GM21576 (cell line): ENCODE measurements around the gene PTPMT1.
"Not testable (repeated sequence)": the region's sequence is repeated elsewhere in the genome, so short reads cannot be mapped to it uniquely, and the experiment has no call there.

ENCODE experiments used
- ATAC-seq: cut with Tn5 transposase; IDR thresholded peaks from one replicate; pipeline ENCODE4 v1.9.1; 2021; ENCODE audit warnings: mild to moderate bottlenecking, moderate library complexity; ENCODE audit not compliant: unreplicated experiment

PTPMT1 gene

DNA sequence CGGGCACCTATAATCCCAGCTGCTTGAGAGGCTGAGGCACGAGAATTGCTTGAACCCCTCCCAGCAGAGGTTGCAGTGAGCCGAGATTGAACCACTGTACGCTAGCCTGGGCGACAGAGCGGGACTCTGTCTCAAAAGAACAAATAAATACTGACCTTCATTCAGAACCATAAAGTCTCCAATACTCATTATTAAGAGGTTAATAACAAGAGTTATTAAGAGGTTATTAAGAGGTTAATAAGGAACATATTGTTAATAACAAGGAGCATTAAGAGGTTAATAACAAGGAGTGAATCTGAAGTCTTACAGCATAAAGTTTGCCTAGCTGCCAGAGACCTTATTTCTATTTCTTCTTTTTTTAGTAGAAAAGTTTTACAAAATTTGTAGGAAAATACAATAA, 20.1 kb upstream of the PTPMT1 start:
- no peak for ATAC-seq

DNA sequence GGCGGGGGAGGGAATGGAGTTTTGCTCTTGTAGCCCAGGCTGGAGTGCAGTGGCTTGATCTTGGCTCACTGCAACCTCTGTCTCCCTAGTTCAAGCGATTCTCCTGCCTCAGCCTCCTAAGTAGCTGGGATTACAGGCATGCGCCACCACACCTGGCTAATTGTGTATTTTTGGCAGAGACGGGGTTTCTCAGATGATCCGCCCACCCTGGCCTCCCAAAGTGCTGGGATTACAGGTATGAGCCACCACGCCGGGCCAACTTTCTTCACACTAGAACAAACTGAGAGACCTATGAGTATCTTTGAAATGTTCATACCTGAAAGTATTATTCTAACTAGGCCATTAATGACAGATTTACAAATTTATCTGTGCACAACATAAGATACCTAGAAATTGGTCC, 19.1 kb upstream of the PTPMT1 start:
- ATAC-seq = not testable (repeated sequence)

DNA sequence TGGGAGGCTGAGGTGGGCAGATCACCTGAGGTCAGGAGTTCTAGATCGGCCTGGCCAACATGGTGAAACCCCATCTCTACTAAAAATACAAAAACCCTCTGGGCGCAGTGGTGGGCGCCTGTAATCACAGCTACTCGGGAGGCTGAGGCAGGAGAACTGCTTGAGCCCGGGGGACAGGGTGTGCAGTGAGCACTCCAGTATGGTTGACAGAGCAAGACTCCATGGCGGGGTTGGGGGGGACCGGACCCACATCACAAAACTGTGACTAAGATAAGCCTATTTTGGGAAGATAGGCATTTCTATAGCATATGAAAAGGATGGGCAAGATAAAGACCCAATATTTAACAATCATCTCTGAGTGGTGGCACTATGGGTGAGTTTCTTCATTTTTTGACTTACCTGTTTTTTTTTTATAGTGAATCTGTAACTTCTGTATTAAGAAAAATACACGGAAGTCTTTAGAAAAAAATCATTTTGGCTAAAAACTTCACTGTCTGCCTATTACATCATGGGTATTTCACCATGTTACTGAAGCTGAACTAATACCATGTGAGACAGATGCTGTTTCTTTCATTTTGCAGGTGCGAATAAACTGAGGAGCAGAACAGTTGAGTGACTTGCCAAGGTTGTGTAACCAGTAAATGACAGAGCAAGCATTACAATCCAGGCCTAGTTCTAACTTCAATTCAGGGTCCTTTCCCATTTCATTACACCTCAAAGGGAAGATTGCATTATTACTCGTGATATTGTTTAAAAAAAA, 14.9 kb upstream of the PTPMT1 start:
- no peak for ATAC-seq

DNA sequence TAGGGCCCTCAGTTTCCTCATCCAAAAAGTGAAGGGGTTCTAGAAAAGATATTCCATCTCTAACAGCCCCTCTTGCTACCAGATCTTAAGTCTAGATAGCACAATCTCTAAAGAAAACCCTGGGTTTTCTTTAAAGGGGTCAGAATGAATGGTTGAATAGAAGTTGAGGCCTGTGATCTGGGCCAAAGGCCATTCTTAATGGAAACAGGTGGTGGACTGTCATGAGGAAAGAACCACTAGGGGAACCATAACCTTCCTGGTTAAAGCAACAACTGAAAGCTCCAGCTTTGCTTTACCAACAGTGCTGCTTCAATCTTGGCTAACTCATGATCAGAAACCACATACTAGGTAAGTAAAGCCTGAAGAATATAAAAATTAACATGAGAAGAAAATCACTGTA, 14.3 kb upstream of the PTPMT1 start:
- ATAC-seq = no peak

DNA sequence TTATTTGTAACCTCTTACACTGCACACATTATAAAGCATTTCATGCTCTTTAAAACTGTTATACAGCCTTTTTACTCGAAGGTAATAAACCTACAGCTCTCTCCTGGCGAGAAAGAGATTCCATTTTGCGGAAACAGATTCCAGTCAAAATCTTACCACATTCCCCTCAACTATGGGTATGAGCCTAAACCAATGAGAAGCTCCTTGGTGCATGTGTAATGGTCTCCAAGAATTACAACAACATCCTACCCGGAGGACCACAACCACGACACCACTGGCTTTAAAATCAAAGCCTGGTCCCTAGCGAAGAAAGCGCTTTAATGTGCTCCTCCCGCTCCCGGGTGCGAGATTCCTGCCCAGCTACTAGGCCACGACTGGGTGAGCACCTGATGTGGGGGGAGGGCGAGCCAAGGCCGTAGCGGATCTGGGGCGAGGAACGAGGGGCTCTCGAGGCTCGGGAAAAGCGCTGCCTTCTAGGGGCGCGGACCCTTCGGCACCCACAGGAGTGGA, 13.3 kb upstream of the PTPMT1 start:
- peak; percentile 11 for ATAC-seq

DNA sequence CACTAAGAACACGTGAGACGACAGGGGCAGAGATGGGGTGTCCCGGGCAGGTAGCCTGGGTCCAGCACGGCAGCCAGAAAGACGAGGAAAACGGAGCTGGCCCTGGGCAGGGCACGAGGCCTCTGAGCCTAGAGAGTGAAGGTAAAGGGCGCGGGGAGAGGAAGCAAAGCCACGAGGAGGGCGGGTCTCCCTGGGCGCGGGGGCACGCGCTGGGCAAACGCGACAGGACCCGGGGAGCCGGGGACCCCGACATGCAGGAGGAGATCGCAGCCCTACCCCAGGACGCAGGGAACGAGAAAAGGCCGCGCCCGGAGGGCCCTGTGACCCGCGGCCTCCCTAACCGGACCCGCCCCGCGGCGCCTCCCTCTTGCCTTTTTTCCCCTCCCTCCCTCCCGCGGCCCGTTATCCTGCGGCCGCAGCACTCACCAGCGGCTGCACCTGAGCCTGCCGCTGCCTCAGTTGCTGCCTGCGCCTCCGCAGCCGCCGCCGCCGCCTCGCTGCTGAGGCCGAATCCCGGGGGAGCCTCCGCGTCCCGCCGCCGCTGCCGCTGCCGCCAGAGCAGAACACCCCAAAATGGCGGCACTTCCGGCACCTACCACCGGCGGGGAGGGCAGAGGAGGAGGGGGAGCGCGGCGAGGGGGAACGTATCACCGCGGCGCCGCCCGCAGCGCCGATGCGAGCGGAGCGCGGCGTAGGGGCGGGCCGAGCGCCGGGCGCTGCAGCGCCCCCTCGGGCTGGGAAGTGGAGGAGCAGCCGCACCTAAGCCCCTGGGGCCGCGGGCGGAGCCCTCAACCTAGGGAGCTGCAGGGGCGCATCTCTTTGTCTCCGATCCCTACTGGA, 12.6 kb upstream of the PTPMT1 start, which contains the start of gene CELF1:
TSS of gene CELF1 (minus strand) at position 567 of the 840 bp plus-strand sequence. CDS start 53,609 bp downstream, outside the sequence.
- peak; percentile 89 for ATAC-seq

DNA sequence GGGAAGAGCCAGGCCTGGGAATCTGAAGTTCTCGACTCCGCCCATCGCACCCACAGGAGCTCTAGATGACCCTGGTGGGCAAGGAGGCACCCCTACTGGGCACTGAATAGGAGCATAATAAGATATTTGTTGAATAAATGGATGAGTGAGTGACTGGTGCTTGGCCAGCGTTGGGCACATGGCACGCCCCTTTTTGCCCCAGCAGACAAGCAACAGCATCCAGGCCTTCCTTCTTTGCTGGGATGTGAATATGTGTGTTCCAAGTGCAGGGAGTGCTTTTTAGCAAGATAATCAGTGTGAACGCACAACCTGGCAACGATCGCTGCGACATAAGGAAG, 12.0 kb upstream of the PTPMT1 start:
- ATAC-seq = peak; percentile 16

DNA sequence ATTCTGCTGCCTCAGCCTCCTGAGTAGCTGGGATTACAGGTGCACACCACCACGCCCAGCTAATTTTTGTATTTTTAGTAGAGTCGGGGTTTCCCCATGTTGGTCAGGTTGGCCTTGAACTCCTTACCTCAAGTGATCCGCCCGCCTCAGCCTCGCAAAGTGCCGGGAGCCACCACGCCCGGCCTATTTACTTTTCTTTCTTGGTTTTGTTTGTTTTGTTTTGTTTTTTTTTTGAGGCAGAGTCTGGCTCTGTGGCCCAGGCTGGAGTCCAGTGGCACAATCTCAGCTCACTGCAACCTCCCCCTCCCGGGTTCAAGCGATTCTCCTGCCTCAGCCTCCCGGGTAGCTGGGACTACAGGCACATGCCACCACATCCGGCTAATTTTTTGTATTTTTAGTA, 8.4 kb upstream of the PTPMT1 start:
- ATAC-seq = not testable (repeated sequence)

DNA sequence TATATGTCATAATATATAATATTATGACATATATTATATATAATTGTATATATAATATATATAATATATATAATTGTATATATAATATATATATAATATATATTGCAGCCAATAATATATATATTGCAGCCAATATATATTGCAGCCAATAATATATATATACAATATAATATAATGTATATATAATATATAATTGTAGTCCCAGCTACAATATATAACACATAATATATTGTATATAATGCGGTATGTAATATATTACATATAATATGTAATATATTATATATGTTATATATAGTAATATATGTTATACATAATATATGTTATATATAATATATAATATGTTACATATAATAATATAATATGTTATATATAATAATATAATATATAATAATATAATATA, 6.7 kb upstream of the PTPMT1 start:
- no peak for ATAC-seq

DNA sequence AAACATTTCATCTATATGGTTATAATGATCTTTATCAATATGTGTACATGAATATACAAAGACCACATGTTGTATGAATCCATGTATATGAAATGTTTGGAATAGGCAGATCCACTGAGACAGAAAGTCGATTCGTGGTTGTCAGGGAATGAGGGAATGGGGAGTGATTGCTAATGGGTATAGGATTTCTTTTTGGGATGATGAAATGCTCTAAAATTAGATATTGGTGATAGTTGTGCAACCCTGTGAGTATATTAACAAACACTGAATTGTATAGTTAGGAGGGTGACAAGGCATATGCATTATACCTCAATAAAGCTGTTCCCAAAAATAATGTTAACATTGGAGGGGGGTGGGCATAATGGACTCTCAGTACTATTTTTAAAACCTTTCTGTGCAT, 5.0 kb upstream of the PTPMT1 start:
- ATAC-seq = no peak

DNA sequence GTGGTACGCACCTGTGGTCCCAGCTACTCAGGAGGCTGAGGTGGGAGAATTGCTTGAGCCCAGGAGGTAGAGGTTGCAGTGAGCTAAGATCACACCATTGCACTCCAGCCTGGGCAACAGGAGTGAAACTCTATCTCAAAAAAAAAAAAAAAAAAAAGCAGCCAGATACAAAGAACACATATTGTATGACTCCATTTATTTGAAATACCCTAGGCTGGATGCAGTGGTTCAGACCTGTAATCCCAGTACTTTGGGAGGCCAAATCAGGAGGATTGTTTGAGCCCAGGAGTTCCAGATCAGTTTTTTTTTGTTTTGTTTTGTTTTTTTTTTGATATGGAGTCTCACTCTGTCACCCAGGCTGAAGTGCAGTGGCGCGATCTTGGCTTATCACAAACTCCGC, 3.0 kb upstream of the PTPMT1 start:
- ATAC-seq = not testable (repeated sequence)

DNA sequence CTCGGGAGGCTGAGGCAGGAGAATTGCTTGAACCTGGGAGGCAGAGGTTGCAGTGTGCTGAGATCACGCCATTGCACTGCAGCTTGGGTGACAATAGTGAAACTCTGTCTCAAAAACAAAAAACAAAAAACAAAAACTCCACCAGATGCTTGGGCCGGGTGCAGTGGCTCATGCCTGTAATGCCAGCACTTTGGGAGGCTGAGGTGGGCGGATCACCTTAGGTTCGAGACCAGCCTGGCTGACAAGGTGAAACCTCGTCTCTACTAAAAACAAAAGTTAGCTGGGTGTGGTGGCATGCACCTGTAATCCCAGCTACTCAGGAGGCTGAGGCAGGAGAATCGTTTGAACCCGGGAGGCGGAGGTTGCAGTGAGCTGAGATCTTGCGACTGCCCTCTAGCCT, 1.0 kb upstream of the PTPMT1 start:
- not testable (repeated sequence) for ATAC-seq

DNA sequence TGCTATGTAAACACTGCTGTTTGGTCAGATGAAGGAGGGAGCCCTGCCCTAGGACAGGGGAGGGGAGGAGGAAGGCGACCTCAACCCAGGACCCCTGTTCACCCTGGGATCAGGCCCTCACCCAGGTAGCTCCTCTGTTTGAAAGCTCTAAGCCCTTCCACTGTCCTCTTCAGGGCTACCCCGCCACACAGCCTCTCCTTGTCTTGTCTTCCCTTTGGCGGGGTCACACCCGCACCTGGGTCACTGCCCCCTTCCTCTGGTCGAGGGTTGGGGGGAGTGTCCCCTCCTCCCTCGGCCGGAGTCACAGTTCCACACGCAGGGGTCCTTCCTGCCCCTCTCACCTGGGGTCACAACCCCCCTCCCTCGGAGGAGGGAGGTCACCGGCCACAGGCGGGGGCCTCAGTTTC, 463 bp upstream of the PTPMT1 start:
- peak; percentile 22 for ATAC-seq

DNA sequence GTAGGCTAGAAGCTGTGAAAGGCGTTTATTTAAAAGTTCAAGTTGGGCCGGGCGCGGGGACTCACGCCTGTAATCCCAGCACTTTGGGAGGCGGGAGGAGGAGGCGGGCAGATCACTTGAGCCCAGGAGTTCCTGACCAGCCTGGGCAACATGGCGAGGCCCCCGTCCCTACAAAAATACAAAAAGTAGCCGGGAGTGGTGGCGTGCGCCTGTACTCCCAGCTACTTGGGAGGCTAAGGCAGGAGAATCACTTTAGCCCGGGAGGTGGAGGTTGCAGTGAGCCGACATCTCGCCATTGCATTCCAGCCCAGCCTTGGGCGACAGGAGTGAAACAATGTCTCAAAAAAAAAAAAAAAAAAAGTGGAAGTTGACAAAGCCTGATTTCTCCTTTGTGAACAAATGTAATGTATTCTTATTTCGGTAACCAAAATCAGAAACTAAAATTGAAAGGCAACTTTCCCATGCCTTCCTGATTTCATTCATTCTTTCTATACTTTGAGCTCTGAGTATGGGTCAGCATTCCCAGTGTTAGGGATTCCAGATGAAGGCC, 825 bp downstream of the PTPMT1 start:
- ATAC-seq = no peak

DNA sequence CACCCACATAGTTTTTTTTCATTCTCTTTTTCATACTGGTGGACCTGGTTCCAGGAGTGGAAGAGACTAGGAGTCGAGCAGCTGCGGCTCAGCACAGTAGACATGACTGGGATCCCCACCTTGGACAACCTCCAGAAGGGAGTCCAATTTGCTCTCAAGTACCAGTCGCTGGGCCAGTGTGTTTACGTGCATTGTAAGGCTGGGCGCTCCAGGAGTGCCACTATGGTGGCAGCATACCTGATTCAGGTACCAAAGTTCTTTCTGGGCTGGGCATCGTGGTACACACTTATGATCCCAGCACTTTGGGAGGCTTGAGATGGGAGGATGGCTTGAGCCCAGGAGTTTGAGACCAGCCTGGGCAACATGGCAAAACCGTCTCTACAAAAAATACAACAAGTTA, 4.2 kb downstream of the PTPMT1 start:
- no peak for ATAC-seq

DNA sequence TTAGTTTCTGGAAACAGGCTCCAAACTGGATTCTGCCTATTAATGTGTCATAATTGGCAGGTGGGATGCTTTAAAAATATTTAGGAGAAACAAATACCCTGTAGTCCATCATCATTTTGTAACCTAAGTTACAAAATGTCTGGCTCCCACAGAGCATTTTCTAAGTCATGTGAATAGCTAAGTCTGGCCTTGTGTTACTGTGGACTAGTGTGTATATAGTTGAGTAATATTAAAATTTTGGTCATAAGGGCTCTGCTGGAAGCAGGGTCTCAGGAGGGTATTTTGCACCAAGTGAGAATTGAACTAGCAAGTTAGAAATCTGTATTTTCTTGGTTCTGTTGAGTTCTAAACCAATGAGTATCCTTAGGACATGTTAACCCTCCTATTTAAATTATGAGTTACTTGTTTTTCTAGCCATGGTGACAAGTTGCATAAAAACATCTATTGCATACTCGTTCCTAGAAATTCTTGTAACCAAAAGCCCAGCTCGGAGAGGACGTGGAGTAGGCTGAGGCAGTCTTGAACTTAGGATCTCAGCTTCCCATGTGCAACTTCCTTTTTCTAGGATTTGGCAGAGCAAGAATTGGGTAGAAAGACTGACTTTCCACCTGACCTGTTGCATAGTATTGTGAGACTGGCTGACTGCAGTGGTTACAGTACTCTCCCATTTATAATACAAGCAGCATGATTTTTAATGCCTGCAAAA, 5.4 kb downstream of the PTPMT1 start:
- ATAC-seq = no peak

DNA sequence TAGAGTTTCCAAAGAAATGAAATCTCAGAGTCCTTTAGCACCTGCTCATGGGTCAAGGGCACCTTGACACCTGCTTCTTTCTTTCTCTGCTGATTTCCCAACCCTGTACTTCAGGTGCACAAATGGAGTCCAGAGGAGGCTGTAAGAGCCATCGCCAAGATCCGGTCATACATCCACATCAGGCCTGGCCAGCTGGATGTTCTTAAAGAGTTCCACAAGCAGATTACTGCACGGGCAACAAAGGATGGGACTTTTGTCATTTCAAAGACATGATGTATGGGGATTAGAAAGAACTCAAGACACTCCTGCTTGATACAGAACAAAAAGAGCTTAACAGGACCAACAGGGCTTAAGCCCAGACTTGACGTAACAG, 5.9 kb downstream of the PTPMT1 start:
- ATAC-seq = no peak

DNA sequence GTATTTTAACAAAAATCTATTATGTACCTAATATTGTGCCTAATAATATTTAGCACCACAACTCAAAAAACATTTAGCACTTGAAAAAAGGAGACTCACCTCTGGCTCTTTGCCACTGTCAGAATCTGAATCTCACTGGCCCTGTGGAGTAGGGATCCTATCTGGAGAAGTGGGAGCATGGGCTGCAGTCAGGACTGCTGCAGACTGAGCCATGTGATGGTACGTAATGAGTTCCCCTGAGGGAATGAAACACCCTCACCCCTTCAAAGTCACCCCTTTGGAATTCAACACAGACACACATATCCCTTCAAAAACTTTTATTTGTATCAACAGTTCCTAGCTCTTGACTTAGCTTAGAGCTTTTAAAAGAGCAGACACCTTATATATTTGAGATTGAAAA, 6.5 kb downstream of the PTPMT1 start:
- ATAC-seq = no peak

DNA sequence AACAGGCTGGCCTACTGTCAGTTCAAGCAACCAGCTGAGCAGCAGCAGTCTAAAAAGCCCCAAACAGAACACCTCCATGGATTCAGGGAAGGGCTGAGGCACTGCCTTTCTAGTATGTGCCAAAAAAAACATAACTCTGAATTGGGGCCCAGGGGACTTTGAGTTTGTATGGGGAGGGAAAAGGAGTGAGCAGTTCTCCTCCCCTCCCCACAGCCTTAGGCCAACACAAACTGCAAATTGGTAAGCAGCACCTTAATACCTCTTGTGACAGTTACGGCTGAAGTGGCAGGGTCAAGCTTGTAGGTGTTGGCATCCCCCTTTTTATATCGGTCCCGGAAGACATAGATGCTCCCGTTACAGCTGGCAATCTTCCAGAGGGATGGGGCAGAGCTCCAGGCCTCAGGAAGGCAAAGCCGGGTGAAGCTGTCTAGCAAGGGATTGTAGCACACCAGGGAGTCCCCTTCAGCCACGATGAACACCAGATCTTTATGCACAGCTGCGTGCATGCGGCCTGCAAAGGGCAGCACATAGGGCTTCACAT, 7.4 kb downstream of the PTPMT1 start:
- ATAC-seq = no peak

DNA sequence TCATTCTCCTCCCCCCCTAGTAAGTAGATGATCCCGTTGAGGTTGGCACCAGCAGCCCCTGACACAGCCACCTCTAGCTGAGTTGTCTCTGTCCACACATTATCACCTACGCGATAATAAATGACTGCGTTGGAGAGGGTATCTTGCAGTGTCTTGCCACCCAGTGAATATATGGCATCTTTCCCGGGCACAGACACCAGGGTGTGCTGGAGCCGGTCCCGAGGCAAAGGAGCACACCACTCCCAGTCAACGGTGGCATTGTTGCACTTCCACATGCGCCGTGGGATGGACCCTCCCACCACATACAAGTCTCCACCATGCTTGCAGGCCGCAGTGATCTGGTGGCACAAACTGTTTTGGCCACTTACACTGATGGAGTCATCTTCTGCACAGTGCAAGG, 7.9 kb downstream of the PTPMT1 start:
- ATAC-seq = no peak

DNA sequence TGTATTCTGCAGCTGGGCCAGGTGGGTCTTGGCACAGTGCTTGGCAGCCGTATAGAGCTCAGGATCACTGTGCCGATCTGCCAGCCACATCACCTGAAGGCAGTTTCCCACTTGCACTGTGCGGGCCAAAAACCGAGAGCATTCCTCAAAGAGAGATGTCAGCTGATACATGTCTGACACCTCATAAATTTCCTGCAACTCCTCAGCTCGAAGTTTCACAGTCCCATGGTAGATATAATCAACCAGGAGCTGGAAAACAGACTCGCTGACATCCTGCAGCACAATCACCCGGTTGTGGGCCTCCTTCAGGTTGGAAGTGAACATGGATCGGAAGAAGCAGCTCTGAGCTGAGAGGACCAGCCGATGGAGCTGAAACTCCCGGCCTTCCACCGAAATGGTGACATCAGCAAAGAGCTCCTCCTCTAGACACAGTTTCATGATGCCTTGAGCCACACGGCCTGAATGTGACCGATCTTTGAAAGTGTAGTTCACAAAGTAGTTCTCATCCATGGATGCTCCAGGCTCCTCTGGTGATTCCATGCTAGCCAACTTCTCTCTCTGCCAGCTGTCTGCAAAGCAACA, 12.2 kb downstream of the PTPMT1 start:
- no peak for ATAC-seq
